Endothelial cell of umbilical vein (primary cell): ENCODE data around the gene EPN3. TPM values are rescaled to one million over a fixed set of nuclear protein-coding genes. Genes with fewer than 3 reads are reported as not detected.

ENCODE experiments used
- BruUV-seq: library from RNA; stranded (reverse); fragments of 400-500 nt; replicated peaks from 2 replicates; lab custom pipeline; 2021; lab: Mats Ljungman, UMichigan
- CTCF ChIA-PET: fragments of 300-600, 350-600 bp; sonication (Branson Sonifier 250); formaldehyde crosslinking; loops from one replicate; lab custom pipeline; 2021; ENCODE audit warnings: antibody characterized with exemption, inconsistent platforms; lab: Charles Lee
- POLR2A ChIA-PET: fragments of 300-600, 350-600 bp; sonication (Branson Sonifier 250); formaldehyde crosslinking; loops from one replicate; lab custom pipeline; 2021; ENCODE audit warnings: antibody characterized with exemption, inconsistent platforms; lab: Charles Lee
- DNase-seq: peaks from one replicate; pipeline ENCODE4 v3.0.0-alpha.2; 2011; ENCODE audit warnings: low read depth, low spot score
- FAIRE-seq: peaks from 2 replicates; lab custom pipeline; 2011; peaks lifted over from hg19 to GRCh38; lab: Jason Lieb, UNC
- H2AFZ ChIP-seq: 2 replicates; pipeline ENCODE4 v1.6.0; 2012; ENCODE audit warnings: low read depth, low read length, control low read depth, inconsistent platforms
- H3K27ac ChIP-seq: 2 replicates; pipeline ENCODE4 v1.5.1; 2011; ENCODE audit warnings: low read depth, mild to moderate bottlenecking, control low read depth, low read length, moderate library complexity; ENCODE audit not compliant: insufficient read depth
- H3K27me3 ChIP-seq, 2 experiments: 2 replicates each; pipeline versions ENCODE4 v1.6.0 to v1.6.1; 2011; ENCODE audit warnings: low read length in 2 of 2, mixed read lengths in 1 of 2; ENCODE audit not compliant: control insufficient read depth in 2 of 2, insufficient read depth in 2 of 2
- H3K36me3 ChIP-seq, 2 experiments: 2 replicates in 1 of 2; 3 replicates in 1 of 2; pipeline ENCODE4 v1.5.1; 2011; ENCODE audit warnings: low read length in 2 of 2, mild to moderate bottlenecking in 1 of 2, moderate library complexity in 1 of 2; ENCODE audit not compliant: control insufficient read depth in 2 of 2, insufficient read depth in 2 of 2; ENCODE audit errors: extremely low read depth in 1 of 2
- H3K4me1 ChIP-seq: 3 replicates; pipeline ENCODE4 v1.5.1; 2011; ENCODE audit warnings: mild to moderate bottlenecking, low read length; ENCODE audit not compliant: control insufficient read depth, insufficient read depth; ENCODE audit errors: extremely low read depth
- H3K4me2 ChIP-seq: 2 replicates; pipeline ENCODE4 v1.6.1; 2011; ENCODE audit warnings: low read length, control low read depth, mixed read lengths; ENCODE audit not compliant: insufficient read depth
- H3K4me3 ChIP-seq, 3 experiments: fragments of 200-600 bp in 1 of 3; sonication (generic), shearing (Covaris generic) in 1 of 3; replicated peaks in 1 of 3; 2 replicates each; pipeline ENCODE4 v1.5.1; 2011 to 2016; ENCODE audit warnings: control low read depth in 3 of 3, low read length in 3 of 3, mild to moderate bottlenecking in 2 of 3, inconsistent platforms in 1 of 3, low read depth in 1 of 3, moderate library complexity in 1 of 3; ENCODE audit not compliant: insufficient read depth in 1 of 3
- H3K79me2 ChIP-seq: 2 replicates; pipeline ENCODE4 v1.6.0; 2012; ENCODE audit warnings: low read length, inconsistent platforms; ENCODE audit not compliant: control insufficient read depth, insufficient read depth
- H3K9ac ChIP-seq: replicated peaks from 2 replicates; pipeline ENCODE3; 2011; ENCODE audit warnings: low read length, control low read depth; ENCODE audit not compliant: insufficient read depth; ENCODE audit errors: extremely low read depth
- H3K9me1 ChIP-seq: replicated peaks from 3 replicates; pipeline ENCODE4 v1.6.0; 2011; ENCODE audit warnings: mild to moderate bottlenecking, low read length; ENCODE audit not compliant: control insufficient read depth, insufficient read depth; ENCODE audit errors: extremely low read depth
- H3K9me3 ChIP-seq: replicated peaks from 2 replicates; pipeline ENCODE4 v1.5.1; 2012; ENCODE audit warnings: low read length, inconsistent platforms; ENCODE audit not compliant: control insufficient read depth, insufficient read depth
- H4K20me1 ChIP-seq: replicated peaks from 2 replicates; pipeline ENCODE3; 2011; ENCODE audit warnings: mild to moderate bottlenecking, low read length; ENCODE audit not compliant: control insufficient read depth, insufficient read depth; ENCODE audit errors: extremely low read depth
- GATA2 ChIP-seq: IDR thresholded peaks from 2 replicates; pipeline ENCODE4 v1.7.0; 2011; ENCODE audit warnings: low read depth, mild to moderate bottlenecking, moderate library complexity, mixed read lengths, low read length; ENCODE audit not compliant: insufficient read length, insufficient read depth
- JUN ChIP-seq: IDR thresholded peaks from 2 replicates; pipeline ENCODE4 v1.6.1; 2011; ENCODE audit warnings: borderline replicate concordance, low read depth; ENCODE audit not compliant: insufficient read length, insufficient read depth
- dilution Hi-C: fragments of 300-500 bp; cut with MboI; formaldehyde crosslinking; loops from one replicate; pipeline ENCODE4 v1.15.0; 2019; ENCODE audit warnings: low sequenced_read_pairs; ENCODE audit not compliant: extremely low pct_ligation_motif_present
- intact Hi-C: fragments of 100-400 bp; cut with micrococcal nuclease; formaldehyde crosslinking; loops from one replicate; pipeline ENCODE4 v1.10.0; 2022
- polyA plus RNA-seq, 4 experiments: library from polyadenylated mRNA; depleted of rRNA in 3 of 4; stranded (reverse) in 3 of 4; unstranded in 1 of 4; fragments of >200 nt; gene quantifications; 2 replicates each; pipeline versions ENCODE4 v1.2.1 to v1.2.3, GENCODE V29; 2011 to 2012; ENCODE audit warnings: missing spikeins in 1 of 4
- total RNA-seq: library from RNA; stranded (reverse); gene quantifications from 2 replicates; pipeline ENCODE4 v1.2.3, GENCODE V29; 2021

EPN3 gene
- total and polyA plus RNA-seq, 2 donors (not counting 3 experiments of a cell fraction or from before 2014, with no cell fraction given) = not detected

GRCh38 chr17:50544516-50544915 lies 12.0 kb downstream of the EPN3 start:
- Histone ChIP-seq H3K27ac (no peak overlapping the region), H3K9ac (no peak overlapping the region), H3K27me3 (no peaks in the 10 kb centered on the region), H3K9me1 (no peaks in the 10 kb centered on the region), H3K36me3 (no peaks in the 10 kb centered on the region), H3K4me2 (no peak overlapping the region), H3K9me3 (no peaks in the 10 kb centered on the region), H3K4me1 (peaks cover 17% of the 10 kb centered on the region), H3K79me2 (no peaks in the 10 kb centered on the region), H3K4me3 (no peak overlapping the region), H4K20me1 (no peaks in the 10 kb centered on the region), H2AFZ (no peak overlapping the region)
- no peak for DNase-seq
- no peak for TF ChIP-seq GATA2
- ChIA-PET POLR2A (no interaction called here), CTCF (interaction anchor here (1.0 to 1.3 kb wide), 2 partner anchors 86 to 150 kb away, joined by 3 to 5 read pairs; no protein-coding TSS in a partner anchor)
- dilution Hi-C loops (no loop called here), intact Hi-C loops (loop anchor here (10.0 kb wide), 1 partner anchor 610 kb away; the partner anchor contains the start of gene NME1)
- BruUV-seq = no TSS peak
- no peak for FAIRE-seq

DNA sequence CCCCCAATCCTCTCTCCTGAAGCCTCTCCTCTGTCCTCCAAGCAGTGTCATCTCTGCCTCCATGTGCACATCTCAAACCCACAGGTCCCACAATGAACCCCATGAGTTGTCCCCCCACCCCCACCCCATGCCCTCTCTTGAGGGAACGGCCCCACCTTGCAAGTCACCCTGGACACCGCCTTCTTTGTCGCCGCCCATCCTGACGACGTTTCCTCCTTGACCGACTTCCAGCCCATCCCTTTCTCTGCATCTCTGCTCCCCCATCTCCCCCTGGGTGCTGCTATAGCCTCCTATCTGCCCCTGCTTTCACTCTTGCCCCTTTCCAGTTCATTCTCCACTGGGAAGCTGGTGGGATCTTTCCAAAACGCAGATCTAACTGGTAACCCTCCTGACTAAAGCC lies 12.8 kb downstream of the EPN3 start:
- no peaks in the 10 kb centered on the region for H3K27me3 ChIP-seq
- BruUV-seq = no TSS peak
- no peaks in the 10 kb centered on the region for H3K9me1 ChIP-seq
- no peak overlapping the region for H3K27ac ChIP-seq
- ChIA-PET CTCF (interaction anchor here (0.8 to 8.4 kb wide), 3 partner anchors 54 to 297 kb away, joined by 3 to 398 read pairs (median 3); no protein-coding TSS in a partner anchor), POLR2A (no interaction called here)
- no peaks in the 10 kb centered on the region for H3K79me2 ChIP-seq
- no peak overlapping the region for H3K4me2 ChIP-seq
- intact Hi-C loops (loop anchor here (5.0 to 10.0 kb wide), 2 partner anchors 412 to 609 kb away; partner anchors contain the start of gene NME1), dilution Hi-C loops (no loop called here)
- H4K20me1 ChIP-seq = no peaks in the 10 kb centered on the region
- H3K4me3 ChIP-seq = no peak overlapping the region
- no peak for TF ChIP-seq JUN
- TF ChIP-seq GATA2 = no peak
- no peak for DNase-seq
- H3K9me3 ChIP-seq = no peaks in the 10 kb centered on the region
- FAIRE-seq = no peak
- H2AFZ ChIP-seq = no peak overlapping the region
- H3K36me3 ChIP-seq = peaks cover 0 to 2% of the 10 kb centered on the region in 2 experiments
- no peak overlapping the region for H3K9ac ChIP-seq
- H3K4me1 ChIP-seq = peaks cover 17% of the 10 kb centered on the region
